Measurements from ENCODE around the gene TLCD2. TPM values are rescaled to one million over a fixed set of nuclear protein-coding genes. Genes with fewer than 3 reads are reported as not detected.

Gene TLCD2, protein sequence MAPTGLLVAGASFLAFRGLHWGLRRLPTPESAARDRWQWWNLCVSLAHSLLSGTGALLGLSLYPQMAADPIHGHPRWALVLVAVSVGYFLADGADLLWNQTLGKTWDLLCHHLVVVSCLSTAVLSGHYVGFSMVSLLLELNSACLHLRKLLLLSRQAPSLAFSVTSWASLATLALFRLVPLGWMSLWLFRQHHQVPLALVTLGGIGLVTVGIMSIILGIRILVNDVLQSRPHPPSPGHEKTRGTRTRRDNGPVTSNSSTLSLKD
- 8.6 to 9.2 TPM (median 8.7 TPM) in 3 replicates for total RNA-seq

DNA sequence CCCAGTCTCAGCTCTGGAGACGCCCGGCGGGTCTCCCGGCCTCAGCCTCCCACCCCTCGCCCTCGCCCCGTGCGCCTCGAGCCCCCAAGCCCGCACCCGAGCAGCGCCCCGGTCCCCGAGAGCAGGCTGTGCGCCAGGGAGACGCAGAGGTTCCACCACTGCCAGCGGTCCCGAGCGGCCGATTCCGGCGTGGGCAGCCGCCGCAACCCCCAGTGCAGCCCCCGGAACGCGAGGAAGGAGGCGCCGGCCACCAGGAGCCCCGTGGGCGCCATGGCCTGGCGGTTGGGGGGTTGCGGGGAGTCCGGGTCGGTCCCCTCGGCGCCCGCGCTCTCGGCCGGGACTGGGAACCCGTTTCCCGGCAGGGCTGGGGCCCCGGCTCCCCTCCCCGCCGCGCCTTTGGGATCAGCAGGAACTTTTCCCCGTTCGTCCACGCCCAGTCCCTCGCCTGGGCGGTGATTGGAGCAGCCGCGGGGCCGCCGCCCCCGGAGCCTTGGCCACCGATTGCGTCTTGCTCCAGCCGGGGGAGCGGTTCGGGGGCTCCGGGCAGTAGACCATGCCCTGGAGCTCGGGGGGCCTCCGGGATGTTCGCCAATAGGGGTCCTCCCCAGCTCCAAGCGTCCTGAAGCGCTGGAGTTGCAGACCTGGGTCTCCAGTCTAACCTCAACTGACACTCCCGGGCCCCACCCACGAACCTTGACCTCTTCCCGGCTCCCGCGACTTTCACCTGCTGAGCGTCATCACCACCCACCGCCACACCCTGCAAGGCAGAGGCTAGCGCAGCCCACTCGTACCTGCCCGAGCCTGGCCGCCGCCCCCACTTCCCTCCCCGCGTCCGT lies at the start of gene TLCD2:
TLCD2 (minus strand) TSS at position 407 of the 836 bp plus-strand sequence; CDS start at position 272, 135 bp downstream.
- Mint-ChIP-seq H3K9me3 (no peaks in the 10 kb centered on the region), H3K27ac (peak within 1 kb of the TSS; percentile 89), H3K36me3 (peaks cover 6% of the 10 kb centered on the region), H3K27me3 (ENCODE audit: low read depth) (no peaks in the 10 kb centered on the region), H3K4me1 (peaks cover 48% of the 10 kb centered on the region), H3K4me3 (peak within 1 kb of the TSS; percentile 72)
- TF ChIP-seq, protein P1, sequence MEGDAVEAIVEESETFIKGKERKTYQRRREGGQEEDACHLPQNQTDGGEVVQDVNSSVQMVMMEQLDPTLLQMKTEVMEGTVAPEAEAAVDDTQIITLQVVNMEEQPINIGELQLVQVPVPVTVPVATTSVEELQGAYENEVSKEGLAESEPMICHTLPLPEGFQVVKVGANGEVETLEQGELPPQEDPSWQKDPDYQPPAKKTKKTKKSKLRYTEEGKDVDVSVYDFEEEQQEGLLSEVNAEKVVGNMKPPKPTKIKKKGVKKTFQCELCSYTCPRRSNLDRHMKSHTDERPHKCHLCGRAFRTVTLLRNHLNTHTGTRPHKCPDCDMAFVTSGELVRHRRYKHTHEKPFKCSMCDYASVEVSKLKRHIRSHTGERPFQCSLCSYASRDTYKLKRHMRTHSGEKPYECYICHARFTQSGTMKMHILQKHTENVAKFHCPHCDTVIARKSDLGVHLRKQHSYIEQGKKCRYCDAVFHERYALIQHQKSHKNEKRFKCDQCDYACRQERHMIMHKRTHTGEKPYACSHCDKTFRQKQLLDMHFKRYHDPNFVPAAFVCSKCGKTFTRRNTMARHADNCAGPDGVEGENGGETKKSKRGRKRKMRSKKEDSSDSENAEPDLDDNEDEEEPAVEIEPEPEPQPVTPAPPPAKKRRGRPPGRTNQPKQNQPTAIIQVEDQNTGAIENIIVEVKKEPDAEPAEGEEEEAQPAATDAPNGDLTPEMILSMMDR (IDR thresholded peaks at IDR 0.05; ENCODE audit: unreplicated experiment): no peak
- DNase-seq (ENCODE audit: low spot score in 2 of 2, unreplicated experiment in 2 of 2): peak; percentile 53 to 77

DNA sequence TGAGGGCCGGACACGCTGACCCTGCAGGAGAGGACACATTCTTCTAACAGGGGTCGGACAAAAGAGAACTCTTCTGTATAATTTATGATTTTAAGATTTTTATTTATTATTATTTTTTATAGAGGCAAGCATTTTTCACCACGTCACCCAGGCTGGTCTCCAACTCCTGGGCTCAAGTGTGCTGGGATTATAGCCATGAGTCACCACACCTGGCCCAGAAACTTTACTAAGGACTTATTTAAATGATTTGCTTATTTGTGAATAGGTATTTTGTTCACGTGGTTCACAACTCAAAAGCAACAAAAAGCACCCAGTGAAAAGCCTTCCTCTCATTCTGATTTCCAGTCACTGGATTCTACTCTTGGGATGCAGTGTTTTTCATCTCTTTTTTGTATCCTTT lies 49.4 kb upstream of the TLCD2 start:
- H3K36me3 Mint-ChIP-seq: no peaks in the 10 kb centered on the region
- H3K4me3 Mint-ChIP-seq: no peak overlapping the region
- no peak overlapping the region for H3K27ac Mint-ChIP-seq
- H3K9me3 Mint-ChIP-seq: no peaks in the 10 kb centered on the region
- TF ChIP-seq, protein P1 (IDR thresholded peaks at IDR 0.05; ENCODE audit: unreplicated experiment): no peak
- H3K27me3 Mint-ChIP-seq (ENCODE audit: low read depth): no peaks in the 10 kb centered on the region
- DNase-seq (ENCODE audit: low spot score in 2 of 2, unreplicated experiment in 2 of 2): no peak
- peaks cover 33% of the 10 kb centered on the region for H3K4me1 Mint-ChIP-seq

DNA sequence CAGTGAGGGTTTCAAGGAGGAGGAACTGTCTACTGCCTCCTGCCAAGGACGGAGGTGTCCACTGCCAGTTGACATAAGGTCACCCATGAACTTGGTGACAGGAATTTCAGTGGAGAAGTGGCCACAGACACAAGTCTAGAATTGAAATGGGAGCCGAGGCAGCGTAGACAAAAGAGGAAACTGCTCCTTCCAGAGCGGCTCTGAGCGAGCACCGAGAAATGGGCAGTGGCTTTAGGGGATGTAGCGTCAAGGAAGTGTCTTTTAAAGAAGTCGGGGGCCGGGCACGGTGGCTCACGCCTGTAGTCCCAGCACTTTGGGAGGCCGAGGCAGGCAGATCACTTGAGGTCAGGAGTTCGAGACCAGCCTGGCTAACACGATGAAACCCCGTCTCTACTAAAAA lies 48.6 kb upstream of the TLCD2 start:
- peaks cover 26% of the 10 kb centered on the region for H3K4me1 Mint-ChIP-seq
- TF ChIP-seq, protein P1 (IDR thresholded peaks at IDR 0.05; ENCODE audit: unreplicated experiment): no peak
- H3K36me3 Mint-ChIP-seq: no peaks in the 10 kb centered on the region
- no peak overlapping the region for H3K27ac Mint-ChIP-seq
- H3K9me3 Mint-ChIP-seq: no peaks in the 10 kb centered on the region
- no peaks in the 10 kb centered on the region for H3K27me3 Mint-ChIP-seq (ENCODE audit: low read depth)
- no peak overlapping the region for H3K4me3 Mint-ChIP-seq
- no peak for DNase-seq (ENCODE audit: low spot score in 2 of 2, unreplicated experiment in 2 of 2)

DNA sequence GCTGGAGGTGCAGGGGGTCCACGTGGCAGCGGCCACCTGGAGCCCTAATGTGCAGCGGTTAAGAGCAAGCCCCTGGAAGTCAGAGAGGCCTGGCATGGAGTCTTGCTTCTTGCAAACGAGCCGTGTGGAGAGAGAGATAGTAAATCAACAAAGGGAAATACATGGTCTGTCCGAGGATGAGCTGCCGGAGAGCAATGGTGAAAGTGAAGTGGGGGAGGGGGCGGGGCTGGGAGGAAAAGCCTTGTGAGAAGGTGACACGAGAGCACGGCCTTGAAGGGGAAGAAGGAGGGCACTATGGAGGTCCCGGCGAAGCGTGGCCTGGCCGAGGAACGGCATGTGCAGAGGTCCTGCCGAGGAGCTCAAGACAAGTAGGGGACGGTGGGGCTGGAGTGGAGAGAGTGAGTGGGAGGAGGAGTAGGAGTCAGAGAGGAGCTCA lies 45.7 kb upstream of the TLCD2 start:
- DNase-seq (ENCODE audit: low spot score in 2 of 2, unreplicated experiment in 2 of 2): no peak

DNA sequence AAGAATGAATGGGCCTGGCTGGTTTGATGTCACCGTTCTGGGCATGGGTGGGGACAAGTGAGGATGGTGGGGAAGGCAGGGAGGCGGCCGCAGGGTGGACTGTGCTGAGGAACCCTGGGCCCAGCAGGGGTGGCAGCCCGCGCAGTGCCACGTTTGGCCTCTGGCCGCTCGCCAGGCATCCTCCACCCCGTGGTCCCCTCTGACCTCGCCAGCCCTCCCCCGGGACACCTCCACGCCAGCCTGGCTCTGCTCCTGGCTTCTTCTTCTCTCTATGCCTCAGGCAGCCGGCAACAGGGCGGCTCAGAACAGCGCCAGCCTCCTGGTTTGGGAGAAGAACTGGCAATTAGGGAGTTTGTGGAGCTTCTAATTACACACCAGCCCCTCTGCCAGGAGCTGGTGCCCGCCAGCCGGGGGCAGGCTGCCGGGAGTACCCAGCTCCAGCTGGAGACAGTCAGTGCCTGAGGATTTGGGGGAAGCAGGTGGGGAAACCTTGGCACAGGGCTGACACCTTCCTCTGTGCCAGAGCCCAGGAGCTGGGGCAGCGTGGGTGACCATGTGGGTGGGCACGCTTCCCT lies 45.2 kb upstream of the TLCD2 start:
- peaks cover 7% of the 10 kb centered on the region for H3K4me1 Mint-ChIP-seq
- DNase-seq (ENCODE audit: low spot score in 2 of 2, unreplicated experiment in 2 of 2): no peak
- H3K4me3 Mint-ChIP-seq: no peak overlapping the region
- H3K27me3 Mint-ChIP-seq (ENCODE audit: low read depth): no peaks in the 10 kb centered on the region
- no peaks in the 10 kb centered on the region for H3K36me3 Mint-ChIP-seq
- TF ChIP-seq, protein P1 (IDR thresholded peaks at IDR 0.05; ENCODE audit: unreplicated experiment): no peak
- H3K27ac Mint-ChIP-seq: peak overlapping the region; percentile 15
- no peaks in the 10 kb centered on the region for H3K9me3 Mint-ChIP-seq

More for the DNA sequence above, 45.7 kb upstream of the TLCD2 start:
- no peaks in the 10 kb centered on the region for H3K36me3 Mint-ChIP-seq
- H3K9me3 Mint-ChIP-seq: no peaks in the 10 kb centered on the region
- H3K4me1 Mint-ChIP-seq: peaks cover 7% of the 10 kb centered on the region
- H3K27me3 Mint-ChIP-seq (ENCODE audit: low read depth): no peaks in the 10 kb centered on the region
- no peak overlapping the region for H3K4me3 Mint-ChIP-seq
- peak overlapping the region; percentile 15 for H3K27ac Mint-ChIP-seq
- TF ChIP-seq, protein P1 (IDR thresholded peaks at IDR 0.05; ENCODE audit: unreplicated experiment): no peak
